ENCODE results near the gene CYB5RL.

DNA sequence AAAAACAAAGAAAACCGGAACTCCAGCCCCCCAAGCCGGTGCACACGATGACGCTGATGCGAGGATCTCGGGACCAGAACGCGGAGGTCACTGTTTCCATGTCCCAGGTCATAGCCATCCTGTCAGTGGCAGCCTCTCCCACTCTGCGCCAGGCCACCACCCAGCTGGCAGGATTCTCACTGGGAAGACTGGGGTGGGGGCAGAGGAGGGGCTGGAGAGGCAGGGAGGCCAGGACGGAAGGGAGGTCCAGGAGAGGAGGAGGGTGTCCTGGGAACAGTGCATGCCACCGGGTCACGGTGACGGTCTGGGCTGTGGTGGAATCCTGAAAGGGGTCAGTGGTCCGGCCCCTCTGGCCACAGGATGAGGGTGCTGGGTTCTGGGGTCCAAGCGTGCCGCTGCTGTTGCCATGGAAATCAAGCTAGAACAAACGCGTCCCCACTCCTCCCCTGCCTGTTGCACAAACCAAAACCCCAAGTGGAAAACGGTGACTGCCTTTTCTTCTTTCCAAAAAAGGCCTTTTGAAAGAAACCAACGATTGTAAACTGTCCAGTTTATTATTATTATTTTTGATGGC lies 26.2 kb upstream of the CYB5RL start:
- TF ChIP-seq POLR2AphosphoS5 (IDR thresholded peaks at IDR 0.05; ENCODE audit: borderline replicate concordance, low read depth, low read length) (peak; percentile 19; the same call in 1 of the 2 replicates), EZH2 (IDR thresholded peaks at IDR 0.05) (no peak), FOXP2 (optimal IDR thresholded peaks at IDR 0.05; ENCODE audit: control extremely low read depth, extremely low read length, insufficient read depth) (no peak)

Data from SK-N-MC (cell line).